ENCODE measurements around the gene ZNF749.
A peak's percentile ranks its signal among the peaks of the same experiment; 100 is the strongest.
"Not testable (repeated sequence)": the region's sequence is repeated elsewhere in the genome, so short reads cannot be mapped to it uniquely, and the experiment has no call there.

Gene ZNF749

DNA sequence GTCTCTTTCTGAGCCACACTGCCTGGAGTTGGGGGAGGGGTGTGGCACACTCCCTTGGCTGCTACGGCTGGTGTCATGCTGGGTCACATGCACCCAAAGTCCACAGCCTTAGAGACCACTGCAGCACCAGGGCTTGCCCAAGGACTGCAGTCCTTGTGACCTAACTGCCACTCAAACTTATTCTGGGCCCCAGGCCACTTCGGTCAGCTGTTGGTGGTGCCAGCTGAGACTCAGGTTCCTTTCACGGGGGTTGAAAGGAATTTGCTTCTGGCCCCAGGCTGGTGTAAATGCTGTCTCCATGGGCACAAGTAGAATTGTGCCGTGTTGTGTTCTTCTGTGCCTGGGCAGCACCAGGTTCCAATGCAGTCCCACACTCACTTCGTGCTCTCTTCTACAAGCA is 31.4 kb downstream of the ZNF749 start:
- no peak for DNase-seq

DNA sequence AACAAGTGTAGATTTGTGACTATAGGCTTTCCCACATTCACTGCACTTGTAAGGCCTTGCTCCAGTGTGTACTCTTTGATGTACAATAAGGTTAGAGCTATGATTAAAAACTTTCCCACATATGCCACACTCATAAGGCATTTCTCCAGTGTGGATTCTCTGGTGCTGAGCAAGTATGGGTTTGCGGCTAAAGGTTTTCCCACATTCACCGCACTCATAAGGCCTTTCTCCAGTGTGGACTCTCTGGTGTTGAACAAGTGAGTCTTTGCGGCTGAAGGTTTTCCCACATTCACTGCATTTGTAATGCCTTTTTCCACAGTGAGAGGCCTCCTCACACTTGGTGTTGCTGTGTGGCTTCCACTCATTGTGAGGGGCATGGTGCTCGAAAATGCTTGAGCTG is 38.5 kb downstream of the ZNF749 start:
- DNase-seq = no peak

GRCh38 chr19:57477191-57478008 is 42.3 kb downstream of the ZNF749 start, which contains the start of gene ZNF772:
TSS of gene ZNF772 (minus strand) at chr19:57477566. CDS start at chr19:57477309, 257 bp downstream.
- peak; percentile 83 for DNase-seq

DNA sequence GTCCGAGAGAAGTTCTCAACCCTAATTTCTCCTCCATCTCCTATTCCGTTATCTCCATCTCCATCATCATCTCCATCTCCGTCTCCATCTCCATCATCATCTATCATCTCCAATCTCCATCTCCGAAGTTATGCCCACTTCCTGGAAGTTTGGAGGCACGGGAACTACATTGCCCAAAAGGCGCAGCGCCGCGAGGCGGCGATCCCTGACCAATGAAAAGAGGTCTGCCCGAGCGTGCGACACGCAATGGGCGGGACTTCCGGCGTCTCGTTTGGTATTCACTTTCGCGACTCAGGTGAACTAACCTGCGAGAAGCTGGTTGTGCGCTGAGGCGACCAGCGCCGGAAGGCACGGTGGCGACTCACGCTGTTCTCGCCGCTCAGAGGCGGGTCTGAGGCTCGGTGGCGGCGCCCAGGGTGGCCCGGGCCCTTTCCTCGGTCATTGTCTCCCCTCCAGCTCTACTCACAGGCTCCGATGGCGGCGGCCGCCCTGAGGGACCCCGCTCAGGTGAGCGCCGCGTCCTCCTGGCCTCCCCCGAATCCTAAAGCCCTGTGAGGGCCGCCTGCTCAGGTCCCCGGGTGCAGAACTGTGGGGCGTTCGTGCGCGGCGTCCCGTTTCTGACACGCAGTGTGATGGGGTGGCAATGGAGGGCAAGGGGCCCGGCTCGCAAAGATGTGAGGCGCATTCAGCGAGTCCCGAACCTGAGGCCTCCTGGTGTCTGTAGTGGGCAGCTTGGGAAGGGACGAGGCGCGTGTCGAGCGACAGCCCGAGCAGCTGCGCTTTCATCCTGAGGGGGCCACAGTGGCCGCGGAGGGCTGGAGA is 52.6 kb downstream of the ZNF749 start, which contains the start of gene ZNF419:
TSS of gene ZNF419 (plus strand) at position 274 of the 822 bp plus-strand sequence. CDS start at position 475, 201 bp downstream.
- peak; percentile 95 for DNase-seq

DNA sequence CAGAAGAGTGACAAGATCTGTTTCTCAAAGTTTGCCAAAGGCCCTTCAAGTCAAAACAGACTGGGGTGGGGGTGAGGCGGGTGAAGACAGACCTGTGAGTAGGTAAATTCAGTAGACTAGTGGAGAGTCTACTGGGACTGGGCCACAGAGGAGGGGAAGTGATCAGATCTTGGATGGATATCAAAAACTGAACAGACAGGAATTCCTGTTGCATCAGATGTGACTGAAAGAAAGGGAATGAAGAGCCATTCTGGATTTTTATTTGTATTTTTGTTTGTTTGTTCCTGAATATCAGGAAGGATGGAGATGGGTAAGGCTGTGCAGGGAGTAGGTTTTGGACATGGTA is 53.1 kb downstream of the ZNF749 start:
- not testable (repeated sequence) for DNase-seq
